HG02970 (cell line): Measurements from ENCODE around the gene SETBP1.

Experiments used
- ATAC-seq: cut with Tn5 transposase; IDR thresholded peaks from one replicate; pipeline ENCODE4 v1.9.1; 2021; ENCODE audit warnings: mild to moderate bottlenecking, moderate library complexity, moderate number of reproducible peaks; ENCODE audit not compliant: unreplicated experiment, low FRiP score

Gene SETBP1

GRCh38 chr18:44949967-44950366, 269.3 kb downstream of the SETBP1 start:
- ATAC-seq: no peak

DNA sequence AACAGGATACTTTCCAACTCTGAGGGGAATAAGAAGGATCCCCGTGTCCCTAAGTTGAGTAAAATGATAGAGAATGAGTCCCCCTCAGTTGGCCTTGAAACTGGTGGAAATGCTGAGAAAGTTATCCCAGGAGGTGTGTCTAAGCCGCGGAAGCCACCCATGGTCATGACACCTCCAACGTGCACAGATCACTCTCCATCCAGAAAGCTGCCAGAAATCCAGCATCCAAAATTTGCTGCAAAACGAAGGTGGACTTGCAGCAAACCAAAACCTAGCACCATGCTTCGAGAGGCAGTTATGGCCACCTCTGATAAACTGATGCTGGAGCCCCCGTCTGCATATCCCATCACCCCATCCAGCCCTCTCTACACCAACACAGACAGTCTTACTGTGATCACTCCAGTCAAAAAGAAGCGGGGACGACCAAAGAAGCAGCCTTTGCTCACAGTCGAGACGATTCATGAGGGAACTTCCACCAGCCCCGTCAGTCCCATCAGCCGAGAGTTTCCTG, 270.1 kb downstream of the SETBP1 start:
- no peak for ATAC-seq

DNA sequence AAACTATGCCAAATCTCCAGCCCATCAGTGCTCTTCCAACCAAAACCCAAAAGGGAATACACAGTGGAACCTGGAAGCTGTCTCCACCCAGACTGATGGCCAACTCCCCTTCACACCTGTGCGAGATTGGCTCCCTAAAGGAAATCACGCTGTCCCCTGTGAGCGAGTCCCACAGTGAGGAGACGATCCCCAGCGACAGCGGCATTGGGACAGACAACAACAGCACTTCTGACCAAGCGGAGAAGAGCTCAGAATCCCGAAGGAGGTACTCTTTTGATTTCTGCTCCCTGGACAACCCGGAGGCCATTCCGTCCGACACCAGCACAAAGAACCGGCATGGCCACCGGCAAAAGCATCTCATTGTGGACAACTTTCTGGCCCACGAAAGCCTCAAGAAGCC, 271.1 kb downstream of the SETBP1 start:
- ATAC-seq: no peak

DNA sequence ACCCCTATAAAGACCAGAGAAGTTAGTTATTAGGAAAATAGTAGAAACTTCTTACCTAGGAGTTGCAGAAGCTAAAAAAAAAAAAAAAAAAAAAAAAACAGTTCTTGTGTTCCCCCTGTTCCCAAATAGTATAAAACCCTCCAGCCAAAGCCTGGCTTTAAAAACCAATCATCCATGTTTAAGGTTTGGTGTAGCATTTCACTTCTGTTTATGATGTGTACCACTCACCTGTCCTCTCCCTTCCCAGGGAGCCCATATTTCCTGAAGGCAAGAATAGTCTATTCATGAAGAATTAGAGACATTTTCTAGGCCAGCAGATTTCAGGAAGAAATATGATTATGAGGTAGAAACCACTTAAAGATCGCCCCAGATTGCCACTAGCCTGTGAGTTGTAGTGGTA, 273.6 kb downstream of the SETBP1 start:
- no peak for ATAC-seq

DNA sequence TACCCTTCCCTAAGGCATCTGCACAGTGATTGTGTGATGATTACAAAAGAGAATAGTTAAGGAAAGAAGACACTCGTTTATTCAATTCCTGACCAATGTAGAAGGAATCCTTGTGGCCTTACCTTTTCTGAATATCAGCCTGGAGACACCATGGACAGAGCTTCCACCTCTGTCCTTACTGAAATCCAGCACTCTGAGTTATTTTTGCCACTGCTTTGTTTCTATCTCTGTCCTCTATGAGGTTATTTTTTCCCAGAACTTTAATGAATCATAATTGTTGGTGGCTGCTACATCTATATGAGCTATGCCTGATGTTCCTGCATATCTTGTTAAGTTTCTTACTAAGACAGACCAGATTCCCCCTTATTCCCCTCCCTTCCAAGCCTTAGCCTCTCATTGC, 275.1 kb downstream of the SETBP1 start:
- ATAC-seq: no peak

DNA sequence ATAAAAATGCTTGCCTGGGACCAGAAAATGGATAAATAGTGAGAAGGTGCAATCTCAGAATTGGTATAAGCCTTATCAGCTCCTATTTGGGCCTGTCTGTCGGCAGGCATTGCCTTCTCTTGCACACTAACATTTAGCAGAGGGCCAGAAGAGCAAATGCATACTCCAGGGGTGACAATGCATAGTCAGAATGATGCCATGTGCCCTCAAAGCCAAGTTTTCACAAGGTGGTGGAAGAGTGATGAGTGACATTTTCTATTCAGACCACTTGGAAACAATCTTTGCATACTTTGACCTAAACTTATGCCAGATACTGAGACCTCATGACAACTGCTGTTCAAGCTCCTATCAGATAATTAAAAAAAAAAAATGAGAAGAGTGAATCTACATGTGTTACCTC, 276.3 kb downstream of the SETBP1 start:
- no peak for ATAC-seq

DNA sequence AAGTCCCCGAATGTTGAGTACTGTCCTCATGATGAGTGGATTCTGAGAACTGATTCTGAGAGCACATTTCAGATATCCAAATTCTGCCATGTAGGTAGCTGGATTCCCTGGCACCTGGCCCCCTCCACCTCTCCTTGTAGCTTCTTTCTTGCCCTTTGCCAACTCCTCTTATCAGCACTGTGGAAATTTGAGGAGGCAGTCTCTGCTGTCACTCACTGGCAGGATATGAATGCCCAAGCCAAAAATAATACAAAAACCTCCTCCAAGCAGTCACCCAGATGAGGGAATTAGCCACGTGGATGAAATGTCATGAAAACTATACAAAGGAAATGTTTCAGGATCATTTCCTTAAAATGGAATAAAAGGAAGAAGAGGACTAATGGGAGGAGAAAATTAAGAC, 276.8 kb downstream of the SETBP1 start:
- no peak for ATAC-seq

DNA sequence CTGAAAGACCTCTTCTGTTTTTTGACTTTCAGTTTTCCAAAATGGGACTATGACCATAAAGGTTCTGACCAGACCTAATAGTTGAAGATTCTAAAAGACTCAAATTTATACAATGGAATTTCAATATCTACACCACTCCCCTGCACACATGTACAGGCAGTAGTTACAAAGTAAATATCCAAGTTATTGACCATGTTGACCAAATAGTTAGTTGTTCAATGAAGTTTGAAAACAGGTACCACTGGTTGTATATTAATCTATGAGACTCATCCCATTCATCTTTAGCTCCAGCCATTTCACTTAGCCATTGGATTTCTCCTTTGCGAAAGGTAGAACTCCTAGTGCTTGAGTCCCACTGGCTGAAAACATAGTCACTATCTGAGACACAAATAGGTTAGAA, 277.4 kb downstream of the SETBP1 start:
- no peak for ATAC-seq

GRCh38 chr18:44958455-44958854, 277.8 kb downstream of the SETBP1 start:
- no peak for ATAC-seq

- no peak for ATAC-seq
Measured at GRCh38 chr18:44959013-44959412, 278.3 kb downstream of the SETBP1 start.

DNA sequence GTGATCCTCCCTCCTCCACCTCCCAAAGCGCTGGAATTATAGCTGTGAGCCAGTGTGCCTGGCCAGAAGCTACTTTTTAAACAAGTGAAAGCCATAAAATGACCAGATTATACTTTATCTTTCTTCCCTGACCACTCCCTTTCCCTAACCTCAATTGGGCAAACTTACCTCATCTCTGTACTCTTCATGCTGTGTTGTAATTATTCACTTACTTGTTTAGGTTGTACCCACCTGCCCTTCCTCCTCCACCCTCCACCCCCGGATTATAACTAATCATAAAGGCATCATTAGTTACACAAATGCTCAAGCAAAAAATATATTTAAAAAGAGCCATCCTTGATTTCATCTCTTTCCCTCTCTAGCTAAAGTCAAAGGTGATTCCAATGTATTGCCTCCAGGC, 279.9 kb downstream of the SETBP1 start:
- ATAC-seq: no peak

- ATAC-seq: no peak
Measured at GRCh38 chr18:44961288-44961995, 280.8 kb downstream of the SETBP1 start.

GRCh38 chr18:44967599-44967998, 286.9 kb downstream of the SETBP1 start:
- ATAC-seq: no peak

- ATAC-seq: no peak
Measured at GRCh38 chr18:44968336-44968735, 287.6 kb downstream of the SETBP1 start.

GRCh38 chr18:44969214-44969795, 288.6 kb downstream of the SETBP1 start:
- no peak for ATAC-seq

- no peak for ATAC-seq
Measured at GRCh38 chr18:44973282-44973681, 292.6 kb downstream of the SETBP1 start.

DNA sequence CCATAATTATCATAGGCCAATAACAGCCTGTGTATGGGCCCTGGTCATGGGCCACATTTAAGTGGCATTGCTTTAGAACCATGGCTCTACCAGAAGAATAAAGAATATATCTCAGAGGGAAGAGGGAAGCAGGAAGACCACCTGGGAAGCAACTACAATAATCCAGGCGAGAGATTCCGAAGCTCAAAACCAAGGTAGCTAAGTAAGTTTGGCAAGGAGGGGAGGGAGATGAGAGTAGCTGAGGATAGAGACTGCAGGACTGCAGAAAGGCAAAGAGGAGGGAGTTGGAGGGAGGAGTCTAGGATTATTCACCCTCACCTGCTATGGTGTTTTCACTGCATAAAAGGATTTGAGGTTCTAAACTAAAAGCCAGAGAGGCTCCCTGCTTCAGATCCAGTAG, 293.5 kb downstream of the SETBP1 start:
- no peak for ATAC-seq

DNA sequence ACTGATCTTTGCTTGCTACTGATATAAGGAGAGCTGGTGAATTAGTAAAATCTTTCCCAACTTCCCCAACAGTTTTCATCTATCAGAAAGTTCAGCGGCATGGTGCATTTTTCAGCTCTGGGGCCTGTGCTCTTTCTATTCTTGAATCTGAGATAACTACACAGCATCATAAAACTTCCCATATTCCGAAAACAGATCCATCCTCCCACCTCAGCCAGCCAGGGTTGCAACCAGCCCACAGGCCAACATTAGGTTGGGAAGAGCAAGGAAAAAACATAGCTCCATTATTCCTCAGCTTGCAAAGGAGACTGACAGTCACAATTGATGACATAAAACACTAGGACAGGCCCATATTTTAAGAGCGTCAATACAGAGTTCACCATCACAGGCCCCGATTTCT, 297.2 kb downstream of the SETBP1 start:
- no peak for ATAC-seq

- no peak for ATAC-seq
Measured at GRCh38 chr18:44979748-44980147, 299.1 kb downstream of the SETBP1 start.

- no peak for ATAC-seq
Measured at GRCh38 chr18:44981121-44981520, 300.4 kb downstream of the SETBP1 start.

DNA sequence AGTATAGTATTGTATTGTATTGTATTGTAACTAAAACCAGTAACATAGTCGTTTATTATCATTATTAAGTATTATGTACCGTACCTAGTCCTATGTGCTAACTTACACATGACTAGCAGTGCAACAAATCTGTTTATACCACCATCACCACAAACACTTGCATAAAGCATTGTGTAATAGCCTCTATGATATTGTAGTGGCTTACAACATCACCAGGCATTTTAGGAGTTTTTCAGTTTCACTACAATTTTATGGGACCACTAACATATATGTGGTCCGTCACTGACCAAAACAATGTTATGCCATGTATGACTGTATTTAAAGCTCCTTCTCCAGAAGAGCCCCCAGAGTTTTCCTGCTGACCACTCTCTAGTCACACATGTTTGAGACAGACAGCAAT, 306.2 kb downstream of the SETBP1 start:
- ATAC-seq: no peak

DNA sequence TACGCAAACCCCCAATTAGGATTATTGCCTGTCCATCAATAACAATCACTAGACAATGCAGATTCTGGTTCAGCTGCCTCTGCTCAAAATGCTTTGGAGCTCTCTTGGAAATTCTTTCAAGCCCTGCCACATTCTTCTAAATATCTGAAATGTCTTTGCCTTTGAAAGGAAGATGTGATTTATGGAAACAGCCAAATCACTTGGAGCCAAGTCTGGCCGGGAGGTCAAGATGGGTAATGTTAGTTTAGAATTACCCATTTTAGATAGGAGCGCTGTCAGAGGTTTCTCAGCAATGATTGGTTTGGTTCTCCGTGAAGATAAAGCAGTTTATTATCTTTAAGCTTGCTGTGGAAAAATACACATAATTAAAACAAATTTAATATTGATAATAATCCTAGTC, 306.7 kb downstream of the SETBP1 start:
- no peak for ATAC-seq
